Right lobe of liver (tissue), 6 donors: Measurements from ENCODE around the gene SLC4A5. TPM values are rescaled to one million over a fixed set of nuclear protein-coding genes. Genes with fewer than 3 reads are reported as not detected.

Experiments
- ATAC-seq, 4 donors: fragments of 200-7000 bp; cut with Tn5 transposase; one replicate each; pipeline ENCODE4 v1.9.1; 2020; ENCODE audit warnings: mild to moderate bottlenecking in 4 of 4, moderate library complexity in 4 of 4
- DNase-seq, 3 donors: peaks; one replicate each; pipeline ENCODE4 v3.0.0-alpha.2; 2020
- H3K27ac ChIP-seq, 3 donors: fragments of 200-600 bp; one replicate each; pipeline ENCODE4 v1.8.0; 2022
- H3K27me3 ChIP-seq, 2 donors: fragments of 200-600 bp; one replicate each; pipeline ENCODE4 v1.8.0; 2022
- H3K36me3 ChIP-seq, 4 donors: fragments of 200-600 bp; sonication (generic) in 1 of 4; one replicate each; pipeline versions ENCODE4 v1.5.1 to v1.8.0; 2017 to 2022; ENCODE audit warnings: control low read depth in 1 of 4
- H3K4me1 ChIP-seq, 4 donors: fragments of 200-600 bp; sonication (generic) in 1 of 4; one replicate each; pipeline versions ENCODE4 v1.5.1 to v1.8.0; 2017 to 2022; ENCODE audit warnings: control low read depth in 1 of 4
- H3K4me3 ChIP-seq, 3 donors: fragments of 200-600 bp; one replicate each; pipeline ENCODE4 v1.8.0; 2022
- H3K9me3 ChIP-seq, 4 donors: fragments of 200-600 bp; sonication (generic) in 1 of 4; one replicate each; pipeline versions ENCODE4 v1.5.1 to v1.8.0; 2017 to 2022; ENCODE audit warnings: control low read depth in 1 of 4
- POLR2A ChIP-seq: fragments of 450-650 bp; IDR thresholded peaks from one replicate; pipeline ENCODE4 v1.6.1; 2017; ENCODE audit warnings: antibody characterized with exemption, mild to moderate bottlenecking
- WGBS: methylation state at CpG from one replicate; pipeline ENCODE4 v1.1.6; 2018; ENCODE audit warnings: low coverage, low lambda C conversion rate; ENCODE audit not compliant: insufficient coverage; ENCODE audit errors: missing lambda C conversion rate; 5-methylcytosine and 5-hydroxymethylcytosine counted together
- intact Hi-C, 2 donors: fragments of 100-400 bp; cut with DNase I; formaldehyde crosslinking; loops; one replicate each; pipeline versions ENCODE4 v1.11.2 to v1.14.1; 2022
- total RNA-seq, 6 experiments: library from RNA; depleted of rRNA in 2 of 6; stranded (reverse); fragments of >200 nt in 2 of 6; fragmentation: NEBNext Ultra II Directional in 3 of 6; extraction: Animal tissue kit (Norgen Biotek cat#: 25700) in 3 of 6; gene quantifications; one replicate each; pipeline versions ENCODE4 v1.1.0 to v1.2.4, GENCODE V29; 2016 to 2023
- TF ChIP-seq, protein P1 (sequence below), 4 donors: fragments of 200-600 bp in 3 of 4; fragments of 450-650 bp in 1 of 4; IDR thresholded peaks; one replicate each; pipeline versions ENCODE4 v1.5.1 to v1.8.0; 2016 to 2022; ENCODE audit warnings: antibody characterized with exemption in 4 of 4, mild to moderate bottlenecking in 2 of 4
- donor health status: DM: no; HTN: yes; CAD: no.
- donor health status: DM: no; HTN: no; CAD: no.
- donor health status: DM: no; HTN: no; CAD: no.
- donor health status: DM: no; HTN: yes; CAD: no.
- donor health status: DM: no; HTN: yes; CAD: no.

SLC4A5 gene
- total RNA-seq, 6 experiments from 2014 or later: 0.12 to 1.2 (median 0.68) TPM

DNA sequence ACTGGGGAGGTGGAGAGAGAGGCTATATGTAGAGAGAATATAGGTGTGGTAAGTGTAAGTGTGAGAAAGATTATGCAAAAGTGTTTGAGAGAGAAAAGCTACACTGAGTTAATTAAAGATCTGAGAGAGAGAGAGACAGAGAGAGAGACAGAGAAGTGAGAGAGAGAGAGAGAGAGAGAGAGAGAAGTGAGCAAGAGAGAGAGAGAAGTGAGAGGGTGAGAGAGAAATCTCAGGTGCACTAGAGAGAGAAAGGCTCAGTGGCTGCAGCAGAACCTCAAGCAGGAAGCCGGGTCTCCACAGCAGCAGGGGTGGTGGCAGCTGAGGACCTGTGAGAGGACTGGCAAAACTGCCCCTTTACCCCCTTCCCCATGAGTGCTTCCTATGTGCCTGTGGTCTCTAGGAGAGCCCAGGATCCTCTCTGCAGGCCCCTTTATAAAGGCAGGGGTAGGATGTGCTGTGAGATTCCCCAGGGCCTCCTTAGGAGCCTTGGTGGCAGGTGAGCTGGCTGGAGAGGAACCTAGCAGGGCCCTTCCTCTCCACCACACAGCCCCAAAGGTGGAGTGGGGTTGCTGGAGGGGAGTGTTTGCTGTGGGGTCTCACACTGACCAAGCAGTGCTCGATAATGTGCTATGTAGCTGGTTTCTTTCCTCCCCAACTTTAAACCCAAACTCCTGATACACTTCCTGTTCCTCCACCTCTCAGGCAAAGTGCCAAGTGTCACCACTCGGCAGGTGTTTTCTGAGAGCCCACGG, 52.6 kb downstream of the SLC4A5 start:
- no peak overlapping the region for H3K4me3 ChIP-seq
- TF ChIP-seq, protein P1, sequence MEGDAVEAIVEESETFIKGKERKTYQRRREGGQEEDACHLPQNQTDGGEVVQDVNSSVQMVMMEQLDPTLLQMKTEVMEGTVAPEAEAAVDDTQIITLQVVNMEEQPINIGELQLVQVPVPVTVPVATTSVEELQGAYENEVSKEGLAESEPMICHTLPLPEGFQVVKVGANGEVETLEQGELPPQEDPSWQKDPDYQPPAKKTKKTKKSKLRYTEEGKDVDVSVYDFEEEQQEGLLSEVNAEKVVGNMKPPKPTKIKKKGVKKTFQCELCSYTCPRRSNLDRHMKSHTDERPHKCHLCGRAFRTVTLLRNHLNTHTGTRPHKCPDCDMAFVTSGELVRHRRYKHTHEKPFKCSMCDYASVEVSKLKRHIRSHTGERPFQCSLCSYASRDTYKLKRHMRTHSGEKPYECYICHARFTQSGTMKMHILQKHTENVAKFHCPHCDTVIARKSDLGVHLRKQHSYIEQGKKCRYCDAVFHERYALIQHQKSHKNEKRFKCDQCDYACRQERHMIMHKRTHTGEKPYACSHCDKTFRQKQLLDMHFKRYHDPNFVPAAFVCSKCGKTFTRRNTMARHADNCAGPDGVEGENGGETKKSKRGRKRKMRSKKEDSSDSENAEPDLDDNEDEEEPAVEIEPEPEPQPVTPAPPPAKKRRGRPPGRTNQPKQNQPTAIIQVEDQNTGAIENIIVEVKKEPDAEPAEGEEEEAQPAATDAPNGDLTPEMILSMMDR (IDR thresholded peaks at IDR 0.05): no peak
- no peak for TF ChIP-seq POLR2A
- no peaks in the 10 kb centered on the region for H3K4me1 ChIP-seq
- H3K27ac ChIP-seq: no peak overlapping the region
- ATAC-seq: peak in 1 of 4 donors; percentile 30
- no peaks in the 10 kb centered on the region for H3K36me3 ChIP-seq
- no peaks in the 10 kb centered on the region for H3K27me3 ChIP-seq
- intact Hi-C loops: no loop called here
- no peaks in the 10 kb centered on the region for H3K9me3 ChIP-seq
- DNase-seq: no peak
- 22% methylated on average over 3 of the region's 4 CpGs for WGBS

DNA sequence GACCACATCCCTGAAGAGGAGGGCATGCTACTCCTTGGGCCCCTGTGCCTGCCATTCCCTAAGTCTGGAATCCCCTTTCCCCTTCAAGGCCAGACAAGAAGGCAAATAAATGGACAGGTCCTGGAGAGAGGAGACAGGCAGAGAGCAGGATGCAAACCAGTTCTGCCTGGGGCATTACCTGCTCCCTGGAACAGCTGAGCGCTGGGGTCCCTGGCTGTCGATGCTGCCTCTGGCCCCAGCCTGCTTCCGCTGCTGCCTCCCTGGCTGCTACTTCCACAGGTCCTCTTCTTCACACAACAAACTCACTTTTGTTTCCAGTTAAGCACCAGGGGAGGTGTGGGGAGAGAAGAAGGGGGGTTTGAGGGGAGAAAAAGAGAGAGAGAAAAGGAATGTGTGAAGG, 53.1 kb downstream of the SLC4A5 start:
- intact Hi-C loops: no loop called here
- H3K9me3 ChIP-seq: no peaks in the 10 kb centered on the region
- H3K4me1 ChIP-seq: no peaks in the 10 kb centered on the region
- H3K27me3 ChIP-seq: no peaks in the 10 kb centered on the region
- H3K27ac ChIP-seq: no peak overlapping the region
- no peaks in the 10 kb centered on the region for H3K36me3 ChIP-seq
- TF ChIP-seq, protein P1 (IDR thresholded peaks at IDR 0.05): no peak
- TF ChIP-seq POLR2A: no peak
- DNase-seq (no peak), ATAC-seq (no peak)
- 95% methylated on average over 3 of the region's 3 CpGs for WGBS
- no peak overlapping the region for H3K4me3 ChIP-seq

DNA sequence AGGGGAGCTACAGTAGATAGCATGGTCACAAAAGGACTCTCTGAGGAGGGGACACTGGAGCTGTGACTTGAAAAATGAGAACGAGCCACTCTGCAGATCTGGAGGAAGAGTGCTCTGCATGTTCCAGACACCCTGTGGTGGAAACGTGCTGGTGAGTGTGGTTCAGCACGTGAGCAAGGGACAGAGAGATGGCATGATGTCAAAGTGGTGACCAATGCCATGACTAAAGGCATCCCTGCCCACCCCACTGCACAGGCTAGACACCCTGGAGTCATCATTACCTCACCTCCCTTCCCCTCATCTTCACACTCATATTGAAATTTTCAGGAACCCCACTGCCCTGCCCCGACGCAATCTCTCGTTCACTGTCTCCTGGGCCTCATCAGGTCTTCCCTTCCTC, 56.5 kb downstream of the SLC4A5 start:
- no peak overlapping the region for H3K4me3 ChIP-seq
- WGBS: 83% methylated on average over 6 of the region's 6 CpGs
- TF ChIP-seq, protein P1 (IDR thresholded peaks at IDR 0.05): no peak
- TF ChIP-seq POLR2A: no peak
- H3K9me3 ChIP-seq: no peaks in the 10 kb centered on the region
- no peak for DNase-seq
- intact Hi-C loops: no loop called here
- H3K36me3 ChIP-seq: no peaks in the 10 kb centered on the region
- H3K27ac ChIP-seq: no peak overlapping the region
- no peak for ATAC-seq
- no peaks in the 10 kb centered on the region for H3K4me1 ChIP-seq
- no peaks in the 10 kb centered on the region for H3K27me3 ChIP-seq

DNA sequence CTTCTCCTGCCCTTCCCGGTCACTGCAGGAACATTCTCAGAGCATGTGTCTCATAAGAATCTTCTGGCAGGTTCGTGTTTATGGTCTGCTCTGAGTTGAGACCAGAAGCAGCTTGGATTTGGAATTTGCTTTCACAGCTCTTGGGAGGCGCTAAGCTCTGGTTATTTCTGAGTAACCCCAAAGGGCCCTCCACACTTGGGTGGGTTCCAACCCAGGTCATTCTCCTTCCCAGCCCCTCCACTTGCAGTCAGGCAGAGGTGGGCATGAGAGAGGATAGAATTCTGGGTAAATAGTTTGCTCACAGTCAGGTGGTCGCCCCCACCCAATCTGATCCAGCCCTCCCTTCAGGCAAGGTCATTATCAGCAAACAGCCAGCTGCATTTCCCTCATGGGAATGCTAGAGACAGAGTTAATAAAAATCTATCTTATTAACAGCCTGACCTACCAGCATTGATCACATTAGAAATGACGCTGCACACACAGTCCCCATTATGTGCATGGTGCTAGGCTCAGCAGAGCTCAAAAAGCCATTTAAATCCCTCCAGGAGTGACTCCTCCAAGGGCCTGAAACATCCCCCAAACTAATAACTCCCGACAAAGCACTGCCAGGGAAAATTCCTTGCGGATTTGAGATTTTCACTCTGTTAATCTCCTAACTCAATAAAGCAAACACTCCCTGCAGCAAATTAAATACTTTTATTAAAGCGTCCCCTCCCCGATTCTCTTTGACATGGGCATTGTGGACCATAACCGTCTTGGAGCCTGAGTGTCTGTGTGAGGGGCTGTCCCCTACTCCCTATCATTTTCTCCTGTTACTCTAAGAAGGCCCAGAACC, 61.9 kb downstream of the SLC4A5 start:
- Histone ChIP-seq H3K27me3 (no peaks in the 10 kb centered on the region), H3K36me3 (no peaks in the 10 kb centered on the region), H3K9me3 (no peaks in the 10 kb centered on the region), H3K4me3 (no peak overlapping the region), H3K27ac (no peak overlapping the region), H3K4me1 (no peaks in the 10 kb centered on the region)
- TF ChIP-seq, protein P1 (IDR thresholded peaks at IDR 0.05): no peak
- no peak for TF ChIP-seq POLR2A
- ATAC-seq (no peak), DNase-seq (no peak)
- 92% methylated on average over 6 of the region's 10 CpGs for WGBS
- intact Hi-C loops: no loop called here
